ENCODE measurements around the gene RHBDD1.

The RHBDD1 gene

GRCh38 chr2:226943862-226944620 is 108.2 kb downstream of the RHBDD1 start:
- no peak for DNase-seq

GRCh38 chr2:226953206-226953605 is 117.4 kb downstream of the RHBDD1 start:
- DNase-seq, result no peak

GRCh38 chr2:226953826-226954225 is 118.0 kb downstream of the RHBDD1 start:
- no peak for DNase-seq

GRCh38 chr2:226956659-226957058 is 120.8 kb downstream of the RHBDD1 start:
- DNase-seq, result no peak

- DNase-seq, result no peak
Observed at GRCh38 chr2:226959418-226959817, 123.6 kb downstream of the RHBDD1 start.

GRCh38 chr2:226962176-226962773 is 126.4 kb downstream of the RHBDD1 start:
- no peak for DNase-seq

GRCh38 chr2:226963528-226963927 is 127.7 kb downstream of the RHBDD1 start:
- DNase-seq, result no peak

GRCh38 chr2:226965376-226965775 is 129.5 kb downstream of the RHBDD1 start:
- no peak for DNase-seq

GRCh38 chr2:226969417-226970080 is 133.7 kb downstream of the RHBDD1 start:
- no peak for DNase-seq

GRCh38 chr2:226970362-226970761 is 134.5 kb downstream of the RHBDD1 start:
- DNase-seq, result no peak

- DNase-seq, result no peak
Observed at GRCh38 chr2:226971084-226971483, 135.2 kb downstream of the RHBDD1 start.

- no peak for DNase-seq
Observed at GRCh38 chr2:226971770-226972169, 135.9 kb downstream of the RHBDD1 start.

GRCh38 chr2:226973816-226974215 is 138.0 kb downstream of the RHBDD1 start:
- DNase-seq, result no peak

GRCh38 chr2:226977775-226978190 is 141.9 kb downstream of the RHBDD1 start:
- DNase-seq, result no peak

- no peak for DNase-seq
Observed at GRCh38 chr2:226978300-226978699, 142.4 kb downstream of the RHBDD1 start.

GRCh38 chr2:226979004-226979403 is 143.2 kb downstream of the RHBDD1 start:
- DNase-seq, result no peak

GRCh38 chr2:226981791-226982326 is 146.0 kb downstream of the RHBDD1 start:
- no peak for DNase-seq

- DNase-seq, result no peak
Observed at GRCh38 chr2:226983895-226984749, 148.3 kb downstream of the RHBDD1 start.

- peak; percentile 62 for DNase-seq
Observed at GRCh38 chr2:226984750-226985582, 149.1 kb downstream of the RHBDD1 start.

GRCh38 chr2:226985583-226985946 is 149.7 kb downstream of the RHBDD1 start:
- DNase-seq, result no peak

- DNase-seq, result no peak
Observed at GRCh38 chr2:226991663-226992062, 155.8 kb downstream of the RHBDD1 start.

- no peak for DNase-seq
Observed at GRCh38 chr2:226993171-226993570, 157.3 kb downstream of the RHBDD1 start.
